Measurements from ENCODE around the gene IKBKE.

GRCh38 chr1:206495011-206495461 is 24.8 kb downstream of the IKBKE start:
- no peak for TF ChIP-seq EZH2phosphoT487 (IDR thresholded peaks at IDR 0.05; ENCODE audit: insufficient read depth, low read depth)
- no peak for TF ChIP-seq EZH2 (IDR thresholded peaks at IDR 0.05; ENCODE audit: insufficient read depth, poor library complexity, severe bottlenecking)
